ENCODE measurements around the gene IFNL1. TPM values are rescaled to one million over a fixed set of nuclear protein-coding genes. Genes with fewer than 3 reads are reported as not detected.

The IFNL1 gene
- polyA plus RNA-seq, 1 donor from 2014 or later, result not detected

- Histone ChIP-seq H3K9me2 (ENCODE audit: insufficient read depth, low read length) (no peaks in the 10 kb centered on the region), H3K79me2 (replicated peaks; ENCODE audit: insufficient read depth, low read length) (no peaks in the 10 kb centered on the region), H3K4me2 (ENCODE audit: low read length) (no peak overlapping the region), H2AFZ (ENCODE audit: low read depth, low read length) (no peak overlapping the region), H3K36me3 (ENCODE audit: insufficient read depth, low read length) (no peaks in the 10 kb centered on the region), H4K20me1 (ENCODE audit: insufficient read depth) (no peaks in the 10 kb centered on the region), H3F3A (ENCODE audit: insufficient read depth, low read length, poor library complexity, severe bottlenecking) (no peaks in the 10 kb centered on the region), H3K27me3 (ENCODE audit: insufficient read depth, low read depth, low read length) (peaks cover 37% of the 10 kb centered on the region), H3K9ac (ENCODE audit: low read length) (no peak overlapping the region), H3K9me3 (ENCODE audit: low read length) (no peaks in the 10 kb centered on the region), H3K27ac (ENCODE audit: low read length) (no peak overlapping the region), H3K4me3 (ENCODE audit: low read length) (peak overlapping the region; percentile 18)
- TF ChIP-seq EP300 (conservative IDR thresholded peaks at IDR 0.05; ENCODE audit: poor library complexity, severe bottlenecking), result no peak
Measured at GRCh38 chr19:39307046-39307821, 11.0 kb downstream of the IFNL1 start.

GRCh38 chr19:39307822-39308530, 11.8 kb downstream of the IFNL1 start:
- Histone ChIP-seq H2AFZ (ENCODE audit: low read depth, low read length) (no peak overlapping the region), H3K36me3 (ENCODE audit: insufficient read depth, low read length) (no peaks in the 10 kb centered on the region), H3K27ac (ENCODE audit: low read length) (no peak overlapping the region), H3F3A (ENCODE audit: insufficient read depth, low read length, poor library complexity, severe bottlenecking) (no peaks in the 10 kb centered on the region), H3K4me2 (ENCODE audit: low read length) (no peak overlapping the region), H4K20me1 (ENCODE audit: insufficient read depth) (no peaks in the 10 kb centered on the region), H3K79me2 (replicated peaks; ENCODE audit: insufficient read depth, low read length) (no peaks in the 10 kb centered on the region), H3K9ac (ENCODE audit: low read length) (no peak overlapping the region), H3K9me3 (ENCODE audit: low read length) (no peaks in the 10 kb centered on the region), H3K4me3 (ENCODE audit: low read length) (peak overlapping the region; percentile 18), H3K27me3 (ENCODE audit: insufficient read depth, low read depth, low read length) (peaks cover 37% of the 10 kb centered on the region), H3K9me2 (ENCODE audit: insufficient read depth, low read length) (no peaks in the 10 kb centered on the region)
- TF ChIP-seq RAD21 (conservative IDR thresholded peaks at IDR 0.05) (no peak), POLR2AphosphoS5 (IDR thresholded peaks at IDR 0.05) (no peak), EZH2 (IDR thresholded peaks at IDR 0.05; ENCODE audit: borderline replicate concordance, insufficient read depth, low read length, poor library complexity, severe bottlenecking) (no peak), CTCF (IDR thresholded peaks at IDR 0.05; ENCODE audit: poor library complexity, severe bottlenecking) (no peak), REST (IDR thresholded peaks at IDR 0.05; ENCODE audit: borderline replicate concordance) (no peak), EP300 (conservative IDR thresholded peaks at IDR 0.05; ENCODE audit: poor library complexity, severe bottlenecking) (no peak), SMC3 (conservative IDR thresholded peaks at IDR 0.05; ENCODE audit: poor library complexity) (no peak), TAF1 (IDR thresholded peaks at IDR 0.05; ENCODE audit: low read depth) (no peak), MXI1 (conservative IDR thresholded peaks at IDR 0.05; ENCODE audit: poor library complexity, severe bottlenecking) (no peak)
